NB4 (cell line): Measurements from ENCODE around the gene FBP1.
"Not testable (repeated sequence)": the region's sequence is repeated elsewhere in the genome, so short reads cannot be mapped to it uniquely, and the experiment has no call there.

Experiments
- DNase-seq: peaks from one replicate; pipeline ENCODE4 v3.0.0; 2010; ENCODE audit warnings: low read depth
- H3K4me3 ChIP-seq: one replicate; pipeline ENCODE4 v1.5.1; 2011; ENCODE audit warnings: mild to moderate bottlenecking, low read depth, low read length, moderate library complexity
- MYC ChIP-seq: IDR thresholded peaks from 2 replicates; pipeline ENCODE4 v1.6.1; 2011; ENCODE audit warnings: low read depth, low read length
- POLR2A ChIP-seq: IDR thresholded peaks from 2 replicates; pipeline ENCODE4 v1.6.1; 2011; ENCODE audit warnings: mild to moderate bottlenecking; ENCODE audit not compliant: insufficient read length; ENCODE audit errors: extremely low read depth
- TF ChIP-seq, protein P1 (sequence below): IDR thresholded peaks from 2 replicates; pipeline ENCODE4 v1.6.1; 2011; ENCODE audit warnings: low read depth, low read length
- TF ChIP-seq, protein P2 (sequence below): IDR thresholded peaks from one replicate; pipeline ENCODE4 v1.5.1; 2012; ENCODE audit warnings: low read depth, low read length

FBP1 gene

DNA sequence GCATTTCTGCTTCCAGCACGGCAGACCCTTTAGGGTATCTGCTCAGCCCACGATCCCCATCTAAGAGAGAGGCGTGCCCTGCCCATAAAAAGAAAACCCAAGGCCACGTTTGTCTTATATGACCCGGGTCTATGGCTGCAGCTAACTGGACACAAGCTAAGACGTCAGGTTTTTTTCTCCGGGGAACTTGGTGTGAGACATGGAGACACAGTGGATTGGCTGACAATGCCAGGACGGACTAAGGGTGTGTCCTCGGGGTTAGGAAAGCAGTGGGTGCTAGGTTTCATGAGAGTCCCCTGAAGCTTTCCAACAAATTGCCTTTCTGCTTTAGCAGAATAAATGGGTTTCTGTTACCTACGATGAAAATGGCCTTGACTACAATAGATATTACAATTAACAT lies 38.6 kb downstream of the FBP1 start:
- no peak for DNase-seq
- TF ChIP-seq, protein P1, sequence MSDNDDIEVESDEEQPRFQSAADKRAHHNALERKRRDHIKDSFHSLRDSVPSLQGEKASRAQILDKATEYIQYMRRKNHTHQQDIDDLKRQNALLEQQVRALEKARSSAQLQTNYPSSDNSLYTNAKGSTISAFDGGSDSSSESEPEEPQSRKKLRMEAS = no peak
- no peak for TF ChIP-seq MYC
- no peak for TF ChIP-seq POLR2A
- TF ChIP-seq, protein P2, sequence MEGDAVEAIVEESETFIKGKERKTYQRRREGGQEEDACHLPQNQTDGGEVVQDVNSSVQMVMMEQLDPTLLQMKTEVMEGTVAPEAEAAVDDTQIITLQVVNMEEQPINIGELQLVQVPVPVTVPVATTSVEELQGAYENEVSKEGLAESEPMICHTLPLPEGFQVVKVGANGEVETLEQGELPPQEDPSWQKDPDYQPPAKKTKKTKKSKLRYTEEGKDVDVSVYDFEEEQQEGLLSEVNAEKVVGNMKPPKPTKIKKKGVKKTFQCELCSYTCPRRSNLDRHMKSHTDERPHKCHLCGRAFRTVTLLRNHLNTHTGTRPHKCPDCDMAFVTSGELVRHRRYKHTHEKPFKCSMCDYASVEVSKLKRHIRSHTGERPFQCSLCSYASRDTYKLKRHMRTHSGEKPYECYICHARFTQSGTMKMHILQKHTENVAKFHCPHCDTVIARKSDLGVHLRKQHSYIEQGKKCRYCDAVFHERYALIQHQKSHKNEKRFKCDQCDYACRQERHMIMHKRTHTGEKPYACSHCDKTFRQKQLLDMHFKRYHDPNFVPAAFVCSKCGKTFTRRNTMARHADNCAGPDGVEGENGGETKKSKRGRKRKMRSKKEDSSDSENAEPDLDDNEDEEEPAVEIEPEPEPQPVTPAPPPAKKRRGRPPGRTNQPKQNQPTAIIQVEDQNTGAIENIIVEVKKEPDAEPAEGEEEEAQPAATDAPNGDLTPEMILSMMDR = no peak
- H3K4me3 ChIP-seq = no peak overlapping the region

DNA sequence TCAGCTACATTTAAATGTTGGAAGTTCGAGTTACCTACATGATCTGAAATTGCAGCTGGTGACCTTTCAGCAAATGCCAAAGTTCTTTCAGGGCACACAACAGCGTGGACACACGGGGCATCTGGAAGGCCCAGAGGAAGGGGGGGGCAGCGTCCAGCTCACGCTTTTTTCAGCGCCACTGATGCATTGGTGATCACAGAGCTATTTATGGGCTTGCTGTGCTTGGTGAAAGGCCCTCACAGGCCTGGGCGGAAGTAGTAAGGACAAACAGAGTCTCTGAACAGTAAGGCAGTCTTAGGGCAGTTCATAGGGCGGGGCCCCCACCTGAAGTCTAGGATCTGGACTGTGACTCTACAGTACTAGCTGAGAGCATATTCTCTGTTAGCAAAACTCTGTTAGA lies 39.1 kb downstream of the FBP1 start:
- TF ChIP-seq, protein P1 = no peak
- TF ChIP-seq POLR2A (no peak), MYC (no peak)
- TF ChIP-seq, protein P2 = no peak
- DNase-seq = no peak
- no peak overlapping the region for H3K4me3 ChIP-seq

DNA sequence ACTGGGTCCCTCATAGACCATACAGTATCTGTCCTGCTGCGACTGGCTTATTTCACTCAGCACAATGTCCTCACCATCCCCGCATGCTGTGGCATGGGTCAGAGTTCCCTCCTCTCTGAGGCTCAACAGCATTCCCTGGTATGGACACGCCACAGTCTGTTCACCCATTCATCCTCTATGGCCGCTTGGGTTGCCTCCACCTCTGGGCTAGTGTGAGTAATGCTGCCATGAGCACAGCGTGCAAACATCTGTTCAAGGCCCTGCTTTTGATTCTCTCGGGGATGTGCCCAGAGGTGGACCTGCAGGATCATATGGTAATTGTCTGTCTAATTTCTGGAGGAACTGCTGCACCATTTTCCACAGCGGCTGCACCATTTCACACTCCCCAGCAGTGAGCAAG lies 40.2 kb downstream of the FBP1 start:
- TF ChIP-seq, protein P1 = no peak
- TF ChIP-seq POLR2A (no peak), MYC (no peak)
- TF ChIP-seq, protein P2 = no peak
- no peak overlapping the region for H3K4me3 ChIP-seq
- DNase-seq = no peak

DNA sequence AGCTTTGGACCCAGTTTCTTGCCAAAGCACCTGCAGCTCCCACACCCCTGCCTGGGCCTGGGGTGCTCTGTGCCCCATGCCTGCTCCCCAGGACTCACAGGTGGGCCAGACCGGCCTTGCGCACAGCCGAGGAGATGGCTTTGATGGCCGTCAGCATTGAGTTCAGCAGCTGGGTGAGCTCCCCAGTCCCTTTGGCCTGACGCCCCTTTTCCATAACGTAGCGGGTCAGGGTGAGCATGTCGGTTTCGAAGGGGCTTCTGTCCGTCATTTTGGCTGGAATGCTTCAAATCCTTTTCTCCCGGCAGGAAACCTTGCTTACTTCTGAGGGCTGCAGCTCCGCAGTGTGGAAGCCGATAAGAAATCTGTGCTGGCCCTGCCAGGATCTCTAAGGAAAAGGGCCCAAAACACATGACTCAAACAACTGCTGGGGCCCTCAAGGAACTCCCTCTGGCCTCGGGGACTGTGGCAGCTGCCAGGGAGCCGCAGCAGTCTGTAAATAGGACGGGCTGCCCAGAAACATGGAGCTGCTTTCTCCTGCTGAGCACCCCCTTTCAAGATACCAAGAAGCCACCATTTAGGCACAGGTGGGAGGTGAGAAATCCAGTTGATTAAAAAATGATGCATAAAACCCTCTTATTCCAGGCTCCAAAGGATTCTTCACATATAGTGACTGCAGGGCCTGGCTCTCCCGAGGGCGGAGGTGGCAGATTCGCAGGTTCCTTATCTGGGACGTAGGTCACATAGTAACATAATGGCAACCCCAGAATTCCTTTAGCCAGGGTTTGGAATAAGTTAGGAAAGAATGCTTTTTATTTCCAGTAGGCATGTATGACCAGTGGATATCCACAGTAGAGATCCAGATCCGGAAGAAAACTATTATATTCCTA lies 45.6 kb downstream of the FBP1 start, which contains the start of gene FBP2:
TSS of gene FBP2 (minus strand) at position 366 of the 887 bp plus-strand sequence. CDS start at position 268, 98 bp downstream.
- no peak for DNase-seq
- TF ChIP-seq, protein P1 = no peak
- TF ChIP-seq MYC = no peak
- TF ChIP-seq, protein P2 = no peak
- H3K4me3 ChIP-seq = no peak within 1 kb of the TSS

DNA sequence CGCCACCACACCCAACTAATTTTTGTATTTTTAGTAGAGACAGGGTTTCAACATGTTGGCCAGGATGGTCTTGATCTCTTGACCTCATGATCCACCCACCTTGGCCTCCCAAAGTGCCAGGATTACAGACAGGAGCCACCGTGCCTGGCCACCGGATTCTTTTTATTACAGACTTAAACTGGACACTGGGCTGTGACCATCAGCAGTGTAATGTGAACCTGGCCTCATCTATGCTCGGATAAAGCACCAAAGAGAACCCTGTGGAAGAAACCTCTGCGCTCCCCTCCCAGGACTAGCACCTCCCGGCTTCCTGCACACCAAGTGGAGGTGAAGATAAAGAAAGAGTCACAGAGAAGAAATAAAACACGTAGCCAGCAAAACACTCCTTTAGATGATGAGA lies 46.6 kb downstream of the FBP1 start:
- not testable (repeated sequence) for DNase-seq, H3K4me3 ChIP-seq

DNA sequence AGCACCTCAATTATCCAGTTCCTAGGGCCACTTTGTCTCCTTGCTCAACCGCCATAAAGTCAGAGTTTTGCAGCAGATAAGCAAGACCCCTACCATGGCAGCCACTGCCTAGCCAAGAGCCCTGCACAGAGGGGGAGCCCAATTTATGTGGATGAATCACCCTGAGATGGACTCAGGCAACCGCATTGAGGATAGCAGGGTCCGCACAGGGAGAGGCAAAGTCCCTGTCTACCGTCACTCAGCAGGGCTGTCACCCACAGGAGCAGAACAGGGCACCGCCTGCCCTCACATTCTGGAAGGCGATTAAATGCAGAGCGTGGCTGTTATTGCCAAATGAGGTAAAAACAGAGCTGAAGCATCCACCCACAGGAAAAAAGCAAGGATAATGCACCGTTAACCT lies 47.4 kb downstream of the FBP1 start:
- no peak overlapping the region for H3K4me3 ChIP-seq
- TF ChIP-seq, protein P2 = no peak
- TF ChIP-seq POLR2A = no peak
- TF ChIP-seq, protein P1 = no peak
- TF ChIP-seq MYC = no peak
- no peak for DNase-seq

DNA sequence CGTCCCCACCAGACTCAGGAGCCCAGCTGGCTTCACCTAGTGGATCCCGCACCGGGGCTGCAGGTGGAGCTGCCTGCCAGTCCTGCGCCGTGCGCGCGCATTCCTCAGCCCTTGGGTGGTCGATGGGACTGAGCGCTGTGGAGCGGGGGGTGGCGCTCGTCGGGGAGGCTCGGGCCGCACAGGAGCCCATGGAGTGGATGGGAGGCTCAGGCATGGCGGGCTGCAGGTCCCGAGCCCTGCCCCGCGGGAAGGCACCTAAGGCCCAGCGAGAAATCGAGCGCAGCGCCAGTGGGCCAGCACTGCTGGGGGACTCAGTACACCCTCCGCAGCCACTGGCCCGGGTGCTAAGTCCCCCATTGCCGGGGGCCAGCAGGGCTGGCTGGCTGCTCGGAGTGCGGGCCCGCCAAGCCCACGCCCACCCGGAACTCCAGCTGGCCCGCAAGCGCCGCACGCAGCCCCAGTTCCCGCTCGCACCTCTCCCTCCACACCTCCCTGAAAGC lies 48.2 kb downstream of the FBP1 start:
- DNase-seq, H3K4me3 ChIP-seq: not testable (repeated sequence)
